ENCODE measurements around the gene FAM236A. TPM values are rescaled to one million over a fixed set of nuclear protein-coding genes. Genes with fewer than 3 reads are reported as not detected.
"Not testable (repeated sequence)": the region's sequence is repeated elsewhere in the genome, so short reads cannot be mapped to it uniquely, and the experiment has no call there.

The FAM236A gene
- not detected in 2 replicates for total RNA-seq

GRCh38 chrX:72937906-72938305 is at the start of gene FAM236A:
TSS of gene FAM236A (plus strand) at chrX:72938206. CDS start at chrX:72938263, 57 bp downstream.
- not testable (repeated sequence) for H3K36me3 ChIP-seq (ENCODE audit: control insufficient read depth, insufficient read depth, low read length); DNase-seq (ENCODE audit: low read depth); H3K4me3 ChIP-seq (ENCODE audit: low read depth, low read length); H3K27me3 ChIP-seq (ENCODE audit: control insufficient read depth, insufficient read depth, low read length)

- DNase-seq (ENCODE audit: low read depth); H3K27me3 ChIP-seq (ENCODE audit: control insufficient read depth, insufficient read depth, low read length); H3K4me3 ChIP-seq (ENCODE audit: low read depth, low read length); H3K36me3 ChIP-seq (ENCODE audit: control insufficient read depth, insufficient read depth, low read length): not testable (repeated sequence)
These were observed 48.3 kb upstream of the FAM236A start for GRCh38 chrX:72889740-72890139.

- H3K4me3 ChIP-seq (ENCODE audit: low read depth, low read length); H3K36me3 ChIP-seq (ENCODE audit: control insufficient read depth, insufficient read depth, low read length); DNase-seq (ENCODE audit: low read depth); H3K27me3 ChIP-seq (ENCODE audit: control insufficient read depth, insufficient read depth, low read length): not testable (repeated sequence)
These were observed 25.7 kb upstream of the FAM236A start, which contains the start of gene FAM236C for GRCh38 chrX:72912315-72912714. TSS of gene FAM236C (plus strand) at chrX:72912615. CDS start at chrX:72912715, 100 bp downstream.

- H3K36me3 ChIP-seq (ENCODE audit: control insufficient read depth, insufficient read depth, low read length); H3K4me3 ChIP-seq (ENCODE audit: low read depth, low read length); DNase-seq (ENCODE audit: low read depth); H3K27me3 ChIP-seq (ENCODE audit: control insufficient read depth, insufficient read depth, low read length): not testable (repeated sequence)
These were observed 21.9 kb upstream of the FAM236A start for GRCh38 chrX:72916096-72916495.

GRCh38 chrX:72932283-72932682 is 5.7 kb upstream of the FAM236A start:
- DNase-seq (ENCODE audit: low read depth); H3K4me3 ChIP-seq (ENCODE audit: low read depth, low read length); H3K27me3 ChIP-seq (ENCODE audit: control insufficient read depth, insufficient read depth, low read length); H3K36me3 ChIP-seq (ENCODE audit: control insufficient read depth, insufficient read depth, low read length): not testable (repeated sequence)

- not testable (repeated sequence) for H3K27me3 ChIP-seq (ENCODE audit: control insufficient read depth, insufficient read depth, low read length); DNase-seq (ENCODE audit: low read depth); H3K36me3 ChIP-seq (ENCODE audit: control insufficient read depth, insufficient read depth, low read length); H3K4me3 ChIP-seq (ENCODE audit: low read depth, low read length)
These were observed 1.6 kb upstream of the FAM236A start for GRCh38 chrX:72936455-72936854.

GRCh38 chrX:72936882-72937455 is 1.0 kb upstream of the FAM236A start:
- not testable (repeated sequence) for H3K27me3 ChIP-seq (ENCODE audit: control insufficient read depth, insufficient read depth, low read length); H3K4me3 ChIP-seq (ENCODE audit: low read depth, low read length); H3K36me3 ChIP-seq (ENCODE audit: control insufficient read depth, insufficient read depth, low read length); DNase-seq (ENCODE audit: low read depth)

GRCh38 chrX:72942272-72942671 is 4.3 kb downstream of the FAM236A start:
- H3K27me3 ChIP-seq (ENCODE audit: control insufficient read depth, insufficient read depth, low read length); H3K4me3 ChIP-seq (ENCODE audit: low read depth, low read length); DNase-seq (ENCODE audit: low read depth); H3K36me3 ChIP-seq (ENCODE audit: control insufficient read depth, insufficient read depth, low read length): not testable (repeated sequence)

GRCh38 chrX:72943035-72943818 is 5.2 kb downstream of the FAM236A start:
- not testable (repeated sequence) for H3K36me3 ChIP-seq (ENCODE audit: control insufficient read depth, insufficient read depth, low read length); H3K4me3 ChIP-seq (ENCODE audit: low read depth, low read length); DNase-seq (ENCODE audit: low read depth); H3K27me3 ChIP-seq (ENCODE audit: control insufficient read depth, insufficient read depth, low read length)

GRCh38 chrX:72943819-72944169 is 5.8 kb downstream of the FAM236A start, which contains the start of gene DMRTC1:
TSS of gene DMRTC1 (minus strand) at chrX:72943837. CDS start at chrX:72875694, 68,143 bp downstream.
- DNase-seq (ENCODE audit: low read depth); H3K27me3 ChIP-seq (ENCODE audit: control insufficient read depth, insufficient read depth, low read length); H3K36me3 ChIP-seq (ENCODE audit: control insufficient read depth, insufficient read depth, low read length); H3K4me3 ChIP-seq (ENCODE audit: low read depth, low read length): not testable (repeated sequence)

GRCh38 chrX:72959971-72960370 is 22.0 kb downstream of the FAM236A start:
- not testable (repeated sequence) for H3K27me3 ChIP-seq (ENCODE audit: control insufficient read depth, insufficient read depth, low read length); DNase-seq (ENCODE audit: low read depth); H3K4me3 ChIP-seq (ENCODE audit: low read depth, low read length); H3K36me3 ChIP-seq (ENCODE audit: control insufficient read depth, insufficient read depth, low read length)

GRCh38 chrX:72971859-72972258 is 33.9 kb downstream of the FAM236A start:
- DNase-seq (ENCODE audit: low read depth); H3K36me3 ChIP-seq (ENCODE audit: control insufficient read depth, insufficient read depth, low read length); H3K27me3 ChIP-seq (ENCODE audit: control insufficient read depth, insufficient read depth, low read length); H3K4me3 ChIP-seq (ENCODE audit: low read depth, low read length): not testable (repeated sequence)

GRCh38 chrX:72974885-72975284 is 36.9 kb downstream of the FAM236A start:
- not testable (repeated sequence) for H3K36me3 ChIP-seq (ENCODE audit: control insufficient read depth, insufficient read depth, low read length); H3K27me3 ChIP-seq (ENCODE audit: control insufficient read depth, insufficient read depth, low read length); H3K4me3 ChIP-seq (ENCODE audit: low read depth, low read length); DNase-seq (ENCODE audit: low read depth)

GRCh38 chrX:72980894-72981469 is 43.0 kb downstream of the FAM236A start:
- not testable (repeated sequence) for DNase-seq (ENCODE audit: low read depth); H3K4me3 ChIP-seq (ENCODE audit: low read depth, low read length); H3K36me3 ChIP-seq (ENCODE audit: control insufficient read depth, insufficient read depth, low read length); H3K27me3 ChIP-seq (ENCODE audit: control insufficient read depth, insufficient read depth, low read length)
